Neural progenitor cell (in vitro differentiated cells): ENCODE data around the gene TPP1. TPM values are rescaled to one million over a fixed set of nuclear protein-coding genes. Genes with fewer than 3 reads are reported as not detected.

Source experiments
- DNase-seq: peaks from one replicate; pipeline ENCODE4 v3.0.0-alpha.2; 2016; ENCODE audit warnings: low spot score
- H2AFZ ChIP-seq: fragments of 200-600 bp; sonication (generic); replicated peaks from 2 replicates; pipeline ENCODE4 v1.6.1; 2016; ENCODE audit warnings: antibody characterized with exemption
- H3F3A ChIP-seq: fragments of 200-600 bp; sonication (generic); 2 replicates; pipeline ENCODE4 v1.6.1; 2016; ENCODE audit warnings: antibody characterized with exemption, low read depth
- H3K27ac ChIP-seq: fragments of 200-600 bp; sonication (generic); 2 replicates; pipeline ENCODE4 v1.5.1; 2016; ENCODE audit warnings: mild to moderate bottlenecking
- H3K27me3 ChIP-seq: fragments of 200-600 bp; sonication (generic); 2 replicates; pipeline ENCODE4 v1.6.1; 2016; ENCODE audit warnings: mild to moderate bottlenecking, moderate library complexity
- H3K36me3 ChIP-seq: fragments of 200-600 bp; sonication (generic); 2 replicates; pipeline ENCODE4 v1.5.1; 2016
- H3K4me1 ChIP-seq: fragments of 200-600 bp; sonication (generic); 2 replicates; pipeline ENCODE4 v1.6.1; 2016; ENCODE audit warnings: mixed run types
- H3K4me2 ChIP-seq: fragments of 200-600 bp; sonication (generic); 2 replicates; pipeline ENCODE4 v1.6.1; 2016
- H3K4me3 ChIP-seq: fragments of 200-600 bp; sonication (generic); 2 replicates; pipeline ENCODE4 v1.5.1; 2016
- H3K79me2 ChIP-seq: fragments of 200-600 bp; sonication (generic); 2 replicates; pipeline ENCODE4 v1.6.1; 2016; ENCODE audit warnings: low read depth
- H3K9ac ChIP-seq: fragments of 200-600 bp; sonication (generic); 2 replicates; pipeline ENCODE4 v1.6.1; 2016
- H3K9me3 ChIP-seq: fragments of 200-600 bp; sonication (generic); 2 replicates; pipeline ENCODE4 v1.5.1; 2016; ENCODE audit warnings: low read depth
- H4K20me1 ChIP-seq: fragments of 200-600 bp; sonication (generic); 2 replicates; pipeline ENCODE4 v1.6.1; 2016; ENCODE audit warnings: low read depth
- H3K27ac Mint-ChIP-seq: 3 replicates; pipeline ENCODE4 v1.8.0; 2021; ENCODE audit warnings: mixed read lengths
- H3K27me3 Mint-ChIP-seq: 2 replicates; pipeline ENCODE4 v1.8.0; 2022; ENCODE audit warnings: low read depth, mild to moderate bottlenecking, inconsistent platforms, moderate library complexity, mixed read lengths; ENCODE audit not compliant: insufficient read depth
- H3K36me3 Mint-ChIP-seq: 3 replicates; pipeline ENCODE4 v1.8.0; 2021; ENCODE audit warnings: mixed read lengths
- H3K4me1 Mint-ChIP-seq: 3 replicates; pipeline ENCODE4 v1.8.0; 2021; ENCODE audit warnings: mixed read lengths
- H3K4me3 Mint-ChIP-seq: 3 replicates; pipeline ENCODE4 v1.8.0; 2021; ENCODE audit warnings: mild to moderate bottlenecking, moderate library complexity, mixed read lengths
- H3K9me3 Mint-ChIP-seq: 3 replicates; pipeline ENCODE4 v1.8.0; 2020; ENCODE audit warnings: mixed read lengths
- EZH2 ChIP-seq: fragments of 200-600 bp; sonication (generic); IDR thresholded peaks from 2 replicates; pipeline ENCODE4 v1.6.1; 2017; ENCODE audit warnings: antibody characterized with exemption, mild to moderate bottlenecking, moderate library complexity
- EZH2phosphoT487 ChIP-seq: fragments of 200-600 bp; sonication (generic); IDR thresholded peaks from 2 replicates; pipeline ENCODE4 v1.6.1; 2017; ENCODE audit warnings: antibody characterized with exemption
- total RNA-seq: library from RNA; depleted of rRNA; stranded (reverse); fragments of >200 nt; gene quantifications from 2 replicates; pipeline ENCODE4 v1.2.3, GENCODE V29; 2015; ENCODE audit warnings: low replicate concordance
- TF ChIP-seq, protein P1 (sequence below): fragments of 200-600 bp; sonication (generic); IDR thresholded peaks from 2 replicates; pipeline ENCODE4 v1.5.1; 2017; ENCODE audit warnings: antibody characterized with exemption, mild to moderate bottlenecking

TPP1 gene
- total RNA-seq, 1 donor from 2014 or later = 9.9 TPM

DNA sequence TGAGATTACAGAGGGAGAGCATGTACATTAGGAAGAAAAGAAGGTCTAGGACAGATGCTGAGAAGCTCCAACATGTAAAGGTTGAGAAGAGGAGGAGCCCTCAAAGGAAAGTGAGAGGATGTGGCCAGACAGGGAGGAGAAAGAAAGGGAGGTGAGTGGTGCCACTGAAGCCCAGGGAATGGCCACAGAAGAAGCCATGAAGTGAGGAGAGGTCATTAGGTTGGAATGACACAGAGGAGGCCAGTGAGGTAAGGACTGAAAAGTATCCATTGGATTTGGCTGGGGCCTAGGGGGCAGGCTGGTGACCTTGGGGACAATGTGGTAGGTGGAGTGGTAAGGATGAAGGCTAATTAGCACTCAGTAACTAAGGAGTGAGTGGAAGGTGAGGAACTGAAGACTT, 39.4 kb upstream of the TPP1 start:
- H3K4me3 ChIP-seq = no peak overlapping the region
- H3K27ac ChIP-seq = no peak overlapping the region
- Mint-ChIP-seq H3K27me3 (peaks cover 5% of the 10 kb centered on the region), H3K9me3 (no peaks in the 10 kb centered on the region), H3K4me1 (peaks cover 11% of the 10 kb centered on the region), H3K27ac (no peak overlapping the region), H3K4me3 (no peak overlapping the region), H3K36me3 (no peaks in the 10 kb centered on the region)
- peaks cover 7% of the 10 kb centered on the region for H3F3A ChIP-seq
- peaks cover 3% of the 10 kb centered on the region for H3K4me1 ChIP-seq
- no peaks in the 10 kb centered on the region for H3K9me3 ChIP-seq
- TF ChIP-seq, protein P1, sequence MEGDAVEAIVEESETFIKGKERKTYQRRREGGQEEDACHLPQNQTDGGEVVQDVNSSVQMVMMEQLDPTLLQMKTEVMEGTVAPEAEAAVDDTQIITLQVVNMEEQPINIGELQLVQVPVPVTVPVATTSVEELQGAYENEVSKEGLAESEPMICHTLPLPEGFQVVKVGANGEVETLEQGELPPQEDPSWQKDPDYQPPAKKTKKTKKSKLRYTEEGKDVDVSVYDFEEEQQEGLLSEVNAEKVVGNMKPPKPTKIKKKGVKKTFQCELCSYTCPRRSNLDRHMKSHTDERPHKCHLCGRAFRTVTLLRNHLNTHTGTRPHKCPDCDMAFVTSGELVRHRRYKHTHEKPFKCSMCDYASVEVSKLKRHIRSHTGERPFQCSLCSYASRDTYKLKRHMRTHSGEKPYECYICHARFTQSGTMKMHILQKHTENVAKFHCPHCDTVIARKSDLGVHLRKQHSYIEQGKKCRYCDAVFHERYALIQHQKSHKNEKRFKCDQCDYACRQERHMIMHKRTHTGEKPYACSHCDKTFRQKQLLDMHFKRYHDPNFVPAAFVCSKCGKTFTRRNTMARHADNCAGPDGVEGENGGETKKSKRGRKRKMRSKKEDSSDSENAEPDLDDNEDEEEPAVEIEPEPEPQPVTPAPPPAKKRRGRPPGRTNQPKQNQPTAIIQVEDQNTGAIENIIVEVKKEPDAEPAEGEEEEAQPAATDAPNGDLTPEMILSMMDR = no peak
- TF ChIP-seq EZH2phosphoT487 (no peak), EZH2 (no peak)
- no peaks in the 10 kb centered on the region for H4K20me1 ChIP-seq
- no peaks in the 10 kb centered on the region for H3K79me2 ChIP-seq
- no peak overlapping the region for H3K9ac ChIP-seq
- peaks cover 48% of the 10 kb centered on the region for H3K27me3 ChIP-seq
- no peak overlapping the region for H3K4me2 ChIP-seq
- H2AFZ ChIP-seq = no peak overlapping the region
- DNase-seq = no peak
- no peaks in the 10 kb centered on the region for H3K36me3 ChIP-seq

DNA sequence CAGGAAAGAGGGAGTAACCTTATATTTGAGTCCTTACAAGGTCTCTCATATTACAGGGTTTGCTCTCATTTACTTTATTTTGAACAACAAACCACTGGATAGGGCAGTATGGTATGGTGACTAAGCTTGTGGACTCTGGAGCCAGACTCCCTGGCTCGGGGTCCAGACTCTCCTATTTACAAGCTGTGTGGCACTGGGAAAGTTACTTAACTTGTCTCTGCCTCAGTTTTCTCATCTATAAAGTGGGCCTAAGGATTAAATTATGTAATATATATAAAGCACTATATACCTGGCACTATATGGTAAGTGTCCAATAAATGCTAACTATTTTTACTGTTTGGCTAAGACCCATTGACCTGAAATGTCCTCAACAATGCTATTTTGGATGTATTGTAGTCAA, 38.1 kb upstream of the TPP1 start:
- Histone ChIP-seq H3K9me3 (no peaks in the 10 kb centered on the region), H3K9ac (no peak overlapping the region), H3K79me2 (no peaks in the 10 kb centered on the region), H3K4me2 (no peak overlapping the region), H3K27ac (no peak overlapping the region), H3K4me1 (peaks cover 3% of the 10 kb centered on the region), H3K4me3 (no peak overlapping the region), H2AFZ (no peak overlapping the region), H3F3A (peaks cover 7% of the 10 kb centered on the region), H4K20me1 (no peaks in the 10 kb centered on the region), H3K27me3 (peaks cover 61% of the 10 kb centered on the region), H3K36me3 (no peaks in the 10 kb centered on the region)
- no peak for TF ChIP-seq EZH2
- no peak for TF ChIP-seq EZH2phosphoT487
- TF ChIP-seq, protein P1 = no peak
- DNase-seq = no peak
- Mint-ChIP-seq H3K4me1 (peaks cover 11% of the 10 kb centered on the region), H3K36me3 (no peaks in the 10 kb centered on the region), H3K4me3 (peak overlapping the region; percentile 87), H3K27me3 (peaks cover 5% of the 10 kb centered on the region), H3K27ac (no peak overlapping the region), H3K9me3 (no peaks in the 10 kb centered on the region)

DNA sequence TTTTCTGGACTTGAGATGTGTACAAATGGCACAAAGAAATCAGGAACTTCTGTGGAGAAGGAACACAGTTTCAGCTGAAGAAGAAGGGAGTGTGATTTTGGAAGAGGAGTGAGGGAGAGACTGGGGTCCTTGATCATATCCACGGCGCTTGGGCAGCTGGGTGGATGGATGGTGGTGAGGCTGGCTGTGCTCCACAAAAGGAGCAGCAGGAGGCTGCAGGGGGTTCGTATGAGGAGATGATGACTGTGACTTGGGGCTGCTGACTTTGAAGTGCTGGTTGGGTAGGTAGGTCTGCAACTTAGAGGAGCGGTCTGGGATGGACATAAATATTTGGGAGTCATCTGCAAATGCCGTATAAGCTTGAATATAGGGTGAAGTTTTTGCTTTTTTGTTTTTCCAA, 37.7 kb upstream of the TPP1 start:
- no peak overlapping the region for H2AFZ ChIP-seq
- peaks cover 66% of the 10 kb centered on the region for H3K27me3 ChIP-seq

More for the DNA sequence above, 37.7 kb upstream of the TPP1 start:
- peaks cover 11% of the 10 kb centered on the region for H3K4me1 Mint-ChIP-seq
- peaks cover 3% of the 10 kb centered on the region for H3K4me1 ChIP-seq
- no peak overlapping the region for H3K9ac ChIP-seq
- H3K27ac Mint-ChIP-seq = peak overlapping the region; percentile 55
- no peaks in the 10 kb centered on the region for H3K36me3 Mint-ChIP-seq
- H3K4me3 Mint-ChIP-seq = peak overlapping the region; percentile 87
- H3K79me2 ChIP-seq = no peaks in the 10 kb centered on the region
- H3K4me3 ChIP-seq = peak overlapping the region; percentile 64
- no peak overlapping the region for H3K27ac ChIP-seq
- TF ChIP-seq, protein P1 = no peak
- TF ChIP-seq EZH2phosphoT487 (no peak), EZH2 (no peak)
- no peaks in the 10 kb centered on the region for H4K20me1 ChIP-seq
- no peaks in the 10 kb centered on the region for H3K36me3 ChIP-seq
- H3F3A ChIP-seq = peaks cover 7% of the 10 kb centered on the region
- no peaks in the 10 kb centered on the region for H3K9me3 Mint-ChIP-seq
- peak overlapping the region; percentile 90 for H3K4me2 ChIP-seq
- DNase-seq = no peak
- peaks cover 5% of the 10 kb centered on the region for H3K27me3 Mint-ChIP-seq
- no peaks in the 10 kb centered on the region for H3K9me3 ChIP-seq
